ENCODE results near the gene TCTN1. TPM values are rescaled to one million over a fixed set of nuclear protein-coding genes. Genes with fewer than 3 reads are reported as not detected.

TCTN1 gene
- total RNA-seq, 1 donor from 2014 or later, result 14.1 TPM

DNA sequence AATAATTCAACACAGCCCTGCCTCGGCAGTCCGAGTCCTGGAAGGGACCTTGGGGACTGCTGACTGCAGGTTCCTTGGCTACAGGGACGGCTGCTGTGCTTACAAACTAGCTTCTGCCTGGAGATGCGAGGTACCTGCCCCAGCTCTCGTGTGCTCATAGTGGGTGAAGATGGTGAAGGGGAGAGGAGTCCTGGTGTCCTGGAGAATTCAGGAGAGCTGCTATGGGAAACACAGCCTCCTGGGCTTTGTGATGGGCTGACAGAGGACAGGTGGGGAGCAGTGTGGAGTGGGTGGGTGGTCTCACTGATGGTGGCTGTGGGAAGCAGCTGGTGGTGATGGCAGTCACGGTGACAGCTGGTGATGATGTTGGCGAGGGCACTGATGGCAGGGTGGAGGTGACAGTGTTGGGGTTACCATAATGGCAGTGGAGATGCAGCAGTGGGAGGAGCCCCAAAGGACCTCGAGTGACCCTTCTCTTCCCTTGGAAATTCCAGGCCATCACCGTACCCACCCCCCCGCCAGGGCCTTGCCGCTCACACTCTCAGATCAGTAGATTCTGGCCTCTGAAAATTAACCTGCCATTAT lies 42.2 kb downstream of the TCTN1 start:
- Histone ChIP-seq H3K9me3 (ENCODE audit: control insufficient read depth in 3 of 3, low read length in 3 of 3) (no peaks in the 10 kb centered on the region), H3K27ac (ENCODE audit: low read depth, low read length) (no peak overlapping the region), H3K36me3 (ENCODE audit: control insufficient read depth in 3 of 3, insufficient read depth in 3 of 3, low read length in 3 of 3) (peaks cover 2 to 9% (median 8%) of the 10 kb centered on the region in 3 donors), H3K4me1 (ENCODE audit: control insufficient read depth in 3 of 3, insufficient read depth in 3 of 3, low read length in 3 of 3) (peaks cover 7 to 10% (median 7%) of the 10 kb centered on the region in 3 donors), H3K4me3 (ENCODE audit: low read length in 3 of 3) (no peak overlapping the region), H3K27me3 (ENCODE audit: control insufficient read depth in 3 of 3, insufficient read depth in 3 of 3, low read length in 3 of 3) (no peaks in the 10 kb centered on the region), H3K9ac (ENCODE audit: low read depth in 1 of 3, low read length in 3 of 3) (no peak overlapping the region)

DNA sequence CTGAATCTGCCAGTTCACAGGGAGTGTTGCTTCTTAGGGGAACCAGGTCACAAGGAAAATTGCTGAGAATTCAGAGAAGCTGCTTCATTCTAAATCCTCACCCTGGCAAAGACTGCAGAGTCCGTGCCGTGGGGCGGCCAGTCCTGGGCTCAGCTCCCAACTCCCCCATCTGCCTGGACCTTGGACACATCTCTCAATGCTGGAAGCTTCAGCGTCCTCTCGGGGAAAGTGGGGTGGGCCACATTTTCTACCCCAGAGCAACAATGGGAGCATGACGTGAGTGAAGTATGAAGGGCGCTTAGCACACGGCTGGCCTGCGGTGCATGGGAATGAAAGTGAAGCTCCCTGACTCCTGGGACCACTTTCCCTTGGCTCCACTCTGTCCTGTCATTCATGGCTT lies 43.8 kb downstream of the TCTN1 start:
- peaks cover 7 to 10% (median 7%) of the 10 kb centered on the region in 3 donors for H3K4me1 ChIP-seq (ENCODE audit: control insufficient read depth in 3 of 3, insufficient read depth in 3 of 3, low read length in 3 of 3)
- H3K9me3 ChIP-seq (ENCODE audit: control insufficient read depth in 3 of 3, low read length in 3 of 3), result no peaks in the 10 kb centered on the region
- H3K27me3 ChIP-seq (ENCODE audit: control insufficient read depth in 3 of 3, insufficient read depth in 3 of 3, low read length in 3 of 3), result no peaks in the 10 kb centered on the region
- H3K9ac ChIP-seq (ENCODE audit: low read depth in 1 of 3, low read length in 3 of 3), result peak overlapping the region in 1 of 3 donors; percentile 16
- no peak overlapping the region for H3K4me3 ChIP-seq (ENCODE audit: low read length in 3 of 3)
- H3K36me3 ChIP-seq (ENCODE audit: control insufficient read depth in 3 of 3, insufficient read depth in 3 of 3, low read length in 3 of 3), result peaks cover 0 to 5% (median 4%) of the 10 kb centered on the region in 3 donors
- H3K27ac ChIP-seq (ENCODE audit: low read depth, low read length), result no peak overlapping the region

DNA sequence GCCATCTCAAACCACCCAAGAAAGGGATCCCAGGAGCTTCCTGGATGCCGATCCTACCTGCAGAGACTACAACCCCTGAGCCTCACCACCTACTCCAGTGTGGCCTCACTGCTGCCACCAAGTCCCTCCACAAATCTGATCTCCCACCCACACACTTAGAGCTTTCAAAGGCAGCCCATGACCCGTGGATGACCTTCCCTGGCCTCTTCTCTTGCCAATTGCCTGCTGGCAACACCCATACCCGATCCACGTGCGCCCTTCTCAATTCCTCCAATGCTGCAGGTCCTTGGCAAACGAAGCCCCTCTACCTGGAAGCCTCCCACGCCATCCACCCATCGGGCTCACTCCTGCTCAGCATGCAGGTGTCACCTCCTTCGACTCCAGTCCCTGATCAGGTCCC lies 44.3 kb downstream of the TCTN1 start:
- H3K9me3 ChIP-seq (ENCODE audit: control insufficient read depth in 3 of 3, low read length in 3 of 3), result no peaks in the 10 kb centered on the region
- no peak overlapping the region for H3K4me3 ChIP-seq (ENCODE audit: low read length in 3 of 3)
- H3K36me3 ChIP-seq (ENCODE audit: control insufficient read depth in 3 of 3, insufficient read depth in 3 of 3, low read length in 3 of 3), result peaks cover 0 to 5% (median 4%) of the 10 kb centered on the region in 3 donors
- H3K9ac ChIP-seq (ENCODE audit: low read depth in 1 of 3, low read length in 3 of 3), result no peak overlapping the region
- no peaks in the 10 kb centered on the region for H3K27me3 ChIP-seq (ENCODE audit: control insufficient read depth in 3 of 3, insufficient read depth in 3 of 3, low read length in 3 of 3)
- H3K27ac ChIP-seq (ENCODE audit: low read depth, low read length), result no peak overlapping the region
- H3K4me1 ChIP-seq (ENCODE audit: control insufficient read depth in 3 of 3, insufficient read depth in 3 of 3, low read length in 3 of 3), result peaks cover 7 to 10% (median 7%) of the 10 kb centered on the region in 3 donors

DNA sequence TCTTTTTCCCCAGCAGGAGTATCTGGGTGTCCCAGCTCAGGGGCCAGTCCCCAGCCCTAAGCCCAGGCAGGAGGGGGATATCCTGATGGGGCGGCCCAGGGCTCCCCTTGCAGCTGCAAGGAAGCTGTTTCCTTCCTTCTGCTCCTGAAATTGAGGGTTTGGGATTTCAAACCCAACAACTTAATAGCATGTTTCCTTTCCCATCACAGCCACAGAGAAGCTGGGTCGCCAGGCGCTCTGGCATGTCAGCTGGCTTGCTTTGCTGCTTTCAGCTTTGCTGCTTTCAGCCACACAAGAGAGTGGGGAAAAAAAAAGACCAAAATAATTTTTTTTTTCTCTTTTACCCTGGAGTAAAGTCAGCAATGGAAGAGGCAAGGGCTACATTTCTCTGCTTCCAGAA lies 44.9 kb downstream of the TCTN1 start:
- H3K4me1 ChIP-seq (ENCODE audit: control insufficient read depth in 3 of 3, insufficient read depth in 3 of 3, low read length in 3 of 3), result peaks cover 7 to 10% (median 7%) of the 10 kb centered on the region in 3 donors
- peaks cover 0 to 5% (median 4%) of the 10 kb centered on the region in 3 donors for H3K36me3 ChIP-seq (ENCODE audit: control insufficient read depth in 3 of 3, insufficient read depth in 3 of 3, low read length in 3 of 3)

DNA sequence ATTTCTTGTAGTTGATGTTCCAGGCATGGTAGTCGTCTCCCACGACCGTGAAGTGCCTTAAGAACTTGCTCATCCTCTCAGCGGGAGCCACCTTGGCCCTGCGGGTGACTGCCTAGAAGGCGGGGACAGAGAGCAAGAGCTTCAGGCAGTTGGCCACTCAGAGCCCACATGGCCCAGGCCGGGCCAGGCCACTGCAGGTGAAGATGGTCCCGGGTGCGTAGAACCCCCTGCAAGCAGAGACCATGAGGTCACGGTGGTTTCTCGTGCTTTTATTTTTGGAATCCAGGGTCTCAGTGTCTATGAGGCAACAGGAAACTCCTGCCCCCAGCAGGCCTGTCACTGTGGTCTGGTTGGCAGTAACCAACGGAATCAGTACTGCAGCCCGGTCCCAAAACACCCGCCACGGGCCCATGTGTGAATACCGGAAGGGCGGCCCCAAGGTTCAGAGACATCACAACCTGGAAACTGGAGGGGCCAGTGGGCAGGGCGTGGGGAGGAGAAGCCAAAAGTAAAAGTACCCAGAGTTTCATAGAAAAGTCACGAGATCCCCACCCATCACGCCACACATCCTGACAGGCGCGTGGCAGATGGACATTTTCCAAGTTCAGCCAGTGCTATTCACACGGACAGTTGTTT lies 47.5 kb downstream of the TCTN1 start:
- no peak overlapping the region for H3K9ac ChIP-seq (ENCODE audit: low read depth in 1 of 3, low read length in 3 of 3)
- H3K4me3 ChIP-seq (ENCODE audit: low read length in 3 of 3), result no peak overlapping the region
- H3K4me1 ChIP-seq (ENCODE audit: control insufficient read depth in 3 of 3, insufficient read depth in 3 of 3, low read length in 3 of 3), result peaks cover 7 to 10% (median 7%) of the 10 kb centered on the region in 3 donors
- no peaks in the 10 kb centered on the region for H3K27me3 ChIP-seq (ENCODE audit: control insufficient read depth in 3 of 3, insufficient read depth in 3 of 3, low read length in 3 of 3)
- H3K9me3 ChIP-seq (ENCODE audit: control insufficient read depth in 3 of 3, low read length in 3 of 3), result peaks cover 0 to 5% (median 2%) of the 10 kb centered on the region in 3 donors
- H3K36me3 ChIP-seq (ENCODE audit: control insufficient read depth in 3 of 3, insufficient read depth in 3 of 3, low read length in 3 of 3), result peaks cover 0 to 2% (median 0%) of the 10 kb centered on the region in 3 donors
- no peak overlapping the region for H3K27ac ChIP-seq (ENCODE audit: low read depth, low read length)

More for the DNA sequence above, 44.9 kb downstream of the TCTN1 start:
- no peaks in the 10 kb centered on the region for H3K9me3 ChIP-seq (ENCODE audit: control insufficient read depth in 3 of 3, low read length in 3 of 3)
- H3K27ac ChIP-seq (ENCODE audit: low read depth, low read length), result no peak overlapping the region
- no peak overlapping the region for H3K4me3 ChIP-seq (ENCODE audit: low read length in 3 of 3)
- H3K9ac ChIP-seq (ENCODE audit: low read depth in 1 of 3, low read length in 3 of 3), result no peak overlapping the region
- H3K27me3 ChIP-seq (ENCODE audit: control insufficient read depth in 3 of 3, insufficient read depth in 3 of 3, low read length in 3 of 3), result no peaks in the 10 kb centered on the region

DNA sequence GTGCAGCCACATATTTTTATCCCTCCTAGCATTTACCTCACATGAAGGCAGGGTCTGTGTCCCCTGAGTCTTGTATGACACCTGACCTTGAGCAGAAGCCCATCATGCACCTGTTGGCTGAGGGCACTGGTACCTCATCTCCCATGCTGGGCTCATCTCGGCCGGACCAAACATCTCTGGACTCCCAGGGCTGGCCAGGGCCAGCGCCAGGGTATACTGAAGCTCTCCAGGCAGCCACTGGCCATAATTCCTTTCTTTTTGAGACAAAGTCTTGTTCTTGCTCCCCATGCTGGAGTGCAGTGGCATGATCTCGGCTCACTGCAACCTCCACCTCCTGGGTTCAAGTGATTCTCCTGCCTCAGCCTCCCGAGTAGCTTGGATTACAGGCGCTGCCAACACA lies 53.0 kb downstream of the TCTN1 start:
- H3K36me3 ChIP-seq (ENCODE audit: control insufficient read depth in 3 of 3, insufficient read depth in 3 of 3, low read length in 3 of 3), result peaks cover 0 to 3% (median 0%) of the 10 kb centered on the region in 3 donors
- no peak overlapping the region for H3K9ac ChIP-seq (ENCODE audit: low read depth in 1 of 3, low read length in 3 of 3)
- H3K4me1 ChIP-seq (ENCODE audit: control insufficient read depth in 3 of 3, insufficient read depth in 3 of 3, low read length in 3 of 3), result no peaks in the 10 kb centered on the region

DNA sequence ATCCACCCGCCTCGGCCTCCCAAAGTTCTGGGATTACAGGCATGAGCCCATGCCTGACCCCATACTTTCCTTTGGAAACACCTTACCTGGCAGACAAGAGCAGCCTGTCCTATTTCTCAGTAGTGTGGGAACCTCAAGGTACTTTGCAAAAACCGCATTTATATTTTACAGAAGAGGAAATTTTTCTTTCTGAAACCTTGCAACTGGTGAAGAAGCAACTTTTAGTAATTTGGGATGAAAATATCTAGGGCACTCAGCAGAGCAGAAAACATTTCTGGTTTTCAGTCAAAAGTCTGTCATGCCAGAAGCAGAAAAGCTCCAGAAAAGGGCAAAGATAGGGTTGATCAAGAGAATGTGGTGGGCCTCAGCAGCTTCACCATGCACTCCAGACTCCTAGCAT lies 53.7 kb downstream of the TCTN1 start:
- Histone ChIP-seq H3K36me3 (ENCODE audit: control insufficient read depth in 3 of 3, insufficient read depth in 3 of 3, low read length in 3 of 3) (peaks cover 0 to 3% (median 0%) of the 10 kb centered on the region in 3 donors), H3K27ac (ENCODE audit: low read depth, low read length) (no peak overlapping the region), H3K4me1 (ENCODE audit: control insufficient read depth in 3 of 3, insufficient read depth in 3 of 3, low read length in 3 of 3) (no peaks in the 10 kb centered on the region), H3K9me3 (ENCODE audit: control insufficient read depth in 3 of 3, low read length in 3 of 3) (peaks cover 0 to 7% (median 2%) of the 10 kb centered on the region in 3 donors), H3K9ac (ENCODE audit: low read depth in 1 of 3, low read length in 3 of 3) (no peak overlapping the region), H3K4me3 (ENCODE audit: low read length in 3 of 3) (no peak overlapping the region), H3K27me3 (ENCODE audit: control insufficient read depth in 3 of 3, insufficient read depth in 3 of 3, low read length in 3 of 3) (no peaks in the 10 kb centered on the region)

More for the DNA sequence above, 53.0 kb downstream of the TCTN1 start:
- no peaks in the 10 kb centered on the region for H3K27me3 ChIP-seq (ENCODE audit: control insufficient read depth in 3 of 3, insufficient read depth in 3 of 3, low read length in 3 of 3)
- no peak overlapping the region for H3K27ac ChIP-seq (ENCODE audit: low read depth, low read length)
- H3K4me3 ChIP-seq (ENCODE audit: low read length in 3 of 3), result no peak overlapping the region
- peaks cover 0 to 7% (median 2%) of the 10 kb centered on the region in 3 donors for H3K9me3 ChIP-seq (ENCODE audit: control insufficient read depth in 3 of 3, low read length in 3 of 3)

DNA sequence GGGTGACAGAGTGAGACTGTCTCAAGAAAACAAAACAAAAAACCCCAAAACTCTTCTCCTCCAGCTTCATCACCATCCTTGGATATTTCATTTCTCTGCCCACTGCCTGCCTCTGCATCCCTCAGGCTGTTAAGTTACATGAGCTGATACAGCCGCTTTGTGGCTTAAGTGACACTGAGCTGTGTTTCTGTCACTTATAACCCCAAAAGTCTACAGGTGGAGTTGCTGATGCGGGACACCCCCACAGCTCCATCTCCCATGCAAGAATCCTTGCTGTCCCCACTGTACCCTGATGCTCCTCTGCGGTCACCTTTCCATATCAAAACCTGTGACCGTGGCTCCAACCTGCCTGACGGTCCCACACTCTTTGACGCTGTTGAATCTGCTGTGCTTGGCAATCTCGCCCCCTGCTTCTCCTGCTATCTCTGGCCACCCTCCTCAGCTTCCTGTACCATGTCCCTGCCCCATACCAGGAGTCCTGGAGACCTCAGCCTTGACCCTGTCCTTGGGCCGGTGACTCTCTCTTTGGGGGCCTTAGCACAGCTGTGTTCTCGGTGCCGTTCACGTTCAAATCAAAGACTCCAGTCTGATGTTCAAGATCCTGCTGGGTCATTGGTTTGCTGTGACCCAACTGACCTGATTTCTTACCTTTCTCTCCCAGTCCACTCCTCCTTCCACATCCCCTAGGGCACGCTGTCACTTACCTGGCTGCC lies 54.7 kb downstream of the TCTN1 start:
- Histone ChIP-seq H3K4me1 (ENCODE audit: control insufficient read depth in 3 of 3, insufficient read depth in 3 of 3, low read length in 3 of 3) (no peaks in the 10 kb centered on the region), H3K9me3 (ENCODE audit: control insufficient read depth in 3 of 3, low read length in 3 of 3) (peaks cover 0 to 7% (median 2%) of the 10 kb centered on the region in 3 donors), H3K36me3 (ENCODE audit: control insufficient read depth in 3 of 3, insufficient read depth in 3 of 3, low read length in 3 of 3) (peaks cover 0 to 3% (median 0%) of the 10 kb centered on the region in 3 donors), H3K27me3 (ENCODE audit: control insufficient read depth in 3 of 3, insufficient read depth in 3 of 3, low read length in 3 of 3) (no peaks in the 10 kb centered on the region), H3K9ac (ENCODE audit: low read depth in 1 of 3, low read length in 3 of 3) (no peak overlapping the region), H3K4me3 (ENCODE audit: low read length in 3 of 3) (no peak overlapping the region), H3K27ac (ENCODE audit: low read depth, low read length) (no peak overlapping the region)

DNA sequence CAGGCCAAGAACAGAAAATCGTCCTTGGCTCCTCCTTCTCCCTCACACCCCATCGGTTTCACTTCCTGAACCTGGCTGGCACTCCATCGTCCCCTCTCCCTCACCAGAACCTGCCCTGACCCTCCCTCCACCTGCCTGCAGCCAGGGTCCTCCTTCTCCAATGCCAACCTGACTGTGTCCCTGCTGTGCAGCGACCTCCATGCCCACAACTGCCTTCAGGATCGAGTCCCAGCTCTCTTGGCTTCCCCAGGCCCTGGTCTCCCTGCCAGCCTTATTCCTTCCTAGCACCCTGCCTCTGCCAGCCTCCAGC lies 55.2 kb downstream of the TCTN1 start:
- Histone ChIP-seq H3K9ac (ENCODE audit: low read depth in 1 of 3, low read length in 3 of 3) (no peak overlapping the region), H3K27me3 (ENCODE audit: control insufficient read depth in 3 of 3, insufficient read depth in 3 of 3, low read length in 3 of 3) (no peaks in the 10 kb centered on the region), H3K36me3 (ENCODE audit: control insufficient read depth in 3 of 3, insufficient read depth in 3 of 3, low read length in 3 of 3) (peaks cover 0 to 3% (median 0%) of the 10 kb centered on the region in 3 donors), H3K4me3 (ENCODE audit: low read length in 3 of 3) (no peak overlapping the region), H3K27ac (ENCODE audit: low read depth, low read length) (no peak overlapping the region), H3K4me1 (ENCODE audit: control insufficient read depth in 3 of 3, insufficient read depth in 3 of 3, low read length in 3 of 3) (no peaks in the 10 kb centered on the region), H3K9me3 (ENCODE audit: control insufficient read depth in 3 of 3, low read length in 3 of 3) (peaks cover 0 to 7% (median 2%) of the 10 kb centered on the region in 3 donors)

DNA sequence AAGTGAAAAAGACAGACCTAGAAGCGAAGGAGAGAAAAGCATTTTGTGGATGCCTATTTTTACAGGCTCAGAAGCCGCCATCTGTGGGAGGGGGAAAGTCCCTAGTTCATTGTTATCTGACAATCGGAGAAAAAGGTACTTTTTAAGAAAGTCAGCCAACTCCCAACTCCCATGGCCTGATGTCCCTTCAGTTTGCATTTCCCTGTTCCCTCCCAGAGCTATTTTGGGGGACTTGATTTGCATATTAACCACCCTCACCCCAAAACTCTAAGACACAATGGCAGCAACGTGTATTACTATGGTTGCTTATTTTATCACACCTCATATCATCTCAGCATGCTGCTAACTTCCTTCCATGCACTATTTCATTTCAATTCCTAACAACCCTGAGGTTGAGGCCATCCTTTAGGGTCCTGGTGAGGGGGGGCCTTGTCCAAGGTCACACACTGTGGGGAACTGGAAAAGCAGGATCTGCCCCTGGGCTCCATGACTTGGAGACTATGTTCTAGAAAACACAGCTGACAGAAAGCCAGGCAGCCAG lies 56.3 kb downstream of the TCTN1 start:
- Histone ChIP-seq H3K36me3 (ENCODE audit: control insufficient read depth in 3 of 3, insufficient read depth in 3 of 3, low read length in 3 of 3) (peaks cover 0 to 3% (median 0%) of the 10 kb centered on the region in 3 donors), H3K9me3 (ENCODE audit: control insufficient read depth in 3 of 3, low read length in 3 of 3) (peaks cover 0 to 7% (median 3%) of the 10 kb centered on the region in 3 donors), H3K9ac (ENCODE audit: low read depth in 1 of 3, low read length in 3 of 3) (no peak overlapping the region), H3K4me1 (ENCODE audit: control insufficient read depth in 3 of 3, insufficient read depth in 3 of 3, low read length in 3 of 3) (no peaks in the 10 kb centered on the region), H3K4me3 (ENCODE audit: low read length in 3 of 3) (no peak overlapping the region), H3K27me3 (ENCODE audit: control insufficient read depth in 3 of 3, insufficient read depth in 3 of 3, low read length in 3 of 3) (no peaks in the 10 kb centered on the region), H3K27ac (ENCODE audit: low read depth, low read length) (no peak overlapping the region)
